HepG2 (cell line): Measurements from ENCODE around the gene HK2.

ENCODE experiments used
- MXD4 ChIP-seq: IDR thresholded peaks from 2 replicates; pipeline ENCODE4 v1.6.1; 2016; ENCODE audit warnings: mild to moderate bottlenecking, missing biosample characterization, missing genetic modification reagents
- NCOA1 ChIP-seq: sonication (generic); formaldehyde crosslinking; IDR thresholded peaks from 2 replicates; pipeline ENCODE4 v1.9.0; 2021; ENCODE audit warnings: missing genetic modification reagents
- POLR2AphosphoS5 ChIP-seq: IDR thresholded peaks from 2 replicates; pipeline ENCODE4 v1.6.1; 2012; ENCODE audit warnings: low read depth, low read length
- RXRA ChIP-seq: sonication (generic); formaldehyde crosslinking; IDR thresholded peaks from 2 replicates; pipeline ENCODE4 v1.5.1; 2020; ENCODE audit warnings: missing genetic modification reagents
- STAT5B ChIP-seq: sonication (generic); formaldehyde crosslinking; IDR thresholded peaks from 2 replicates; pipeline ENCODE4 v1.4.0; 2020; ENCODE audit warnings: missing genetic modification reagents
- ZNF30 ChIP-seq: sonication (generic); formaldehyde crosslinking; IDR thresholded peaks from 2 replicates; pipeline ENCODE4 v1.5.0; 2020; ENCODE audit warnings: mild to moderate bottlenecking, missing genetic modification reagents
- ZNF335 ChIP-seq: sonication (generic); formaldehyde crosslinking; IDR thresholded peaks from 2 replicates; pipeline ENCODE4 v1.4.0; 2020; ENCODE audit warnings: missing genetic modification reagents
- ZNF660 ChIP-seq: sonication (generic); formaldehyde crosslinking; IDR thresholded peaks from 2 replicates; pipeline ENCODE4 v1.5.1; 2020; ENCODE audit warnings: mild to moderate bottlenecking, low read depth, missing genetic modification reagents, borderline replicate concordance
- TF ChIP-seq, protein P1 (sequence below): sonication (generic); formaldehyde crosslinking; IDR thresholded peaks from 2 replicates; pipeline ENCODE4 v1.4.0; 2020; ENCODE audit warnings: missing genetic modification reagents, borderline replicate concordance
- TF ChIP-seq, protein P2 (sequence below): sonication (generic); formaldehyde crosslinking; IDR thresholded peaks from 2 replicates; pipeline ENCODE4 v1.4.0; 2020; ENCODE audit warnings: missing genetic modification reagents

DNA sequence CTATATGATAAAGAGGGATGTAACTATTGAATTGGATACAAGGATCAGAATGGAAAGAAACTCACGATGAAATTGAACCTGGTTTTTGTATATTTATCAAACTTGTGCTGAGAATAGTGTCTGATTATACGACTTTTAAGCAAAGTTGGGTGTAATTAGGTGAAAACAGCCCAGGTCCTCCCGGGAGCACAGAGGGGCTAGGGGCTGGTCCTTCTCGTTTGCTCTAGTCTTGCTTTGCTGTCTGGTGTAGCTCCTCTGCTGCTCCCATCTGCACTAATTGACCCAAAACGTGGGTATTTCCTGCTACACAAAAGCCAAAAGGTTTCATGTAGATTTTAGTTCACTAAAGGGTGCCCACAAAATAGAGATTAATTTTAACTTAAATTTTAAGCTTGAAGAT is 58.7 kb downstream of the HK2 start:
- no peak for TF ChIP-seq RXRA
- TF ChIP-seq, protein P1, sequence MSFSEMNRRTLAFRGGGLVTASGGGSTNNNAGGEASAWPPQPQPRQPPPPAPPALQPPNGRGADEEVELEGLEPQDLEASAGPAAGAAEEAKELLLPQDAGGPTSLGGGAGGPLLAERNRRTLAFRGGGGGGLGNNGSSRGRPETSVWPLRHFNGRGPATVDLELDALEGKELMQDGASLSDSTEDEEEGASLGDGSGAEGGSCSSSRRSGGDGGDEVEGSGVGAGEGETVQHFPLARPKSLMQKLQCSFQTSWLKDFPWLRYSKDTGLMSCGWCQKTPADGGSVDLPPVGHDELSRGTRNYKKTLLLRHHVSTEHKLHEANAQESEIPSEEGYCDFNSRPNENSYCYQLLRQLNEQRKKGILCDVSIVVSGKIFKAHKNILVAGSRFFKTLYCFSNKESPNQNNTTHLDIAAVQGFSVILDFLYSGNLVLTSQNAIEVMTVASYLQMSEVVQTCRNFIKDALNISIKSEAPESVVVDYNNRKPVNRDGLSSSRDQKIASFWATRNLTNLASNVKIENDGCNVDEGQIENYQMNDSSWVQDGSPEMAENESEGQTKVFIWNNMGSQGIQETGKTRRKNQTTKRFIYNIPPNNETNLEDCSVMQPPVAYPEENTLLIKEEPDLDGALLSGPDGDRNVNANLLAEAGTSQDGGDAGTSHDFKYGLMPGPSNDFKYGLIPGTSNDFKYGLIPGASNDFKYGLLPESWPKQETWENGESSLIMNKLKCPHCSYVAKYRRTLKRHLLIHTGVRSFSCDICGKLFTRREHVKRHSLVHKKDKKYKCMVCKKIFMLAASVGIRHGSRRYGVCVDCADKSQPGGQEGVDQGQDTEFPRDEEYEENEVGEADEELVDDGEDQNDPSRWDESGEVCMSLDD (CRISPR knock-in tag): no peak
- no peak for TF ChIP-seq MXD4 (CRISPR knock-in tag)
- TF ChIP-seq ZNF660 (CRISPR knock-in tag): no peak
- no peak for TF ChIP-seq POLR2AphosphoS5
- TF ChIP-seq STAT5B (CRISPR knock-in tag): no peak
- TF ChIP-seq, protein P2, sequence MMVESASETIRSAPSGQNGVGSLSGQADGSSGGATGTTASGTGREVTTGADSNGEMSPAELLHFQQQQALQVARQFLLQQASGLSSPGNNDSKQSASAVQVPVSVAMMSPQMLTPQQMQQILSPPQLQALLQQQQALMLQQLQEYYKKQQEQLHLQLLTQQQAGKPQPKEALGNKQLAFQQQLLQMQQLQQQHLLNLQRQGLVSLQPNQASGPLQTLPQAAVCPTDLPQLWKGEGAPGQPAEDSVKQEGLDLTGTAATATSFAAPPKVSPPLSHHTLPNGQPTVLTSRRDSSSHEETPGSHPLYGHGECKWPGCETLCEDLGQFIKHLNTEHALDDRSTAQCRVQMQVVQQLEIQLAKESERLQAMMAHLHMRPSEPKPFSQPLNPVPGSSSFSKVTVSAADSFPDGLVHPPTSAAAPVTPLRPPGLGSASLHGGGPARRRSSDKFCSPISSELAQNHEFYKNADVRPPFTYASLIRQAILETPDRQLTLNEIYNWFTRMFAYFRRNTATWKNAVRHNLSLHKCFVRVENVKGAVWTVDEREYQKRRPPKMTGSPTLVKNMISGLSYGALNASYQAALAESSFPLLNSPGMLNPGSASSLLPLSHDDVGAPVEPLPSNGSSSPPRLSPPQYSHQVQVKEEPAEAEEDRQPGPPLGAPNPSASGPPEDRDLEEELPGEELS: no peak
- no peak for TF ChIP-seq ZNF335 (CRISPR knock-in tag)
- TF ChIP-seq ZNF30 (CRISPR knock-in tag): no peak
- TF ChIP-seq NCOA1 (CRISPR knock-in tag): no peak
